GM21825 (cell line): ENCODE results near the gene HUWE1.
"Not testable (repeated sequence)": the region's sequence is repeated elsewhere in the genome, so short reads cannot be mapped to it uniquely, and the experiment has no call there.

ENCODE experiments used
- ATAC-seq: cut with Tn5 transposase; IDR thresholded peaks from one replicate; pipeline ENCODE4 v1.9.1; 2021; ENCODE audit warnings: mild to moderate bottlenecking, moderate library complexity; ENCODE audit not compliant: unreplicated experiment

Gene HUWE1

GRCh38 chrX:53531255-53531966 lies 155.1 kb downstream of the HUWE1 start:
- not testable (repeated sequence) for ATAC-seq

- ATAC-seq, result no peak
These were observed 159.5 kb downstream of the HUWE1 start for GRCh38 chrX:53526999-53527398.

GRCh38 chrX:53511322-53511721 lies 175.2 kb downstream of the HUWE1 start:
- ATAC-seq, result no peak

DNA sequence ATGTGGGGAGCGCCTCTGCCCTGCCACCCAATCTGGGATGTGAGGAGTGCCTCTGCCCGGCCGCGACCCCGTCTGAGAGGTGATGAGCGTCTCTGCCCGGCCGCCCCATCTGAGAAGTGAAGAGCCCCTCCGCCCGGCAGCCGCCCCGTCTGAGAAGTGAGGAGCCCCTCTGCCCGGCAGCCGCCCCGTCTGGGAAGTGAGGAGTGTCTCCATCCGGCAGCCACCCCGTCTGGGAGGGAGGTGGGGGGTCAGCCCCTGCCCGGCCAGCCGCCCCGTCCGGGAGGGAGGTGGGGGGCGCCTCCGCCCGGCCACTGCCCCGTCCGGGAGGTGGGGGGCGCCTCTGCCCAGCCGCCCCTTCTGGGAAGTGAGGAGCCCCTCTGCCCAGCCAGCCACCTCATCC lies 182.5 kb downstream of the HUWE1 start:
- ATAC-seq, result not testable (repeated sequence)

DNA sequence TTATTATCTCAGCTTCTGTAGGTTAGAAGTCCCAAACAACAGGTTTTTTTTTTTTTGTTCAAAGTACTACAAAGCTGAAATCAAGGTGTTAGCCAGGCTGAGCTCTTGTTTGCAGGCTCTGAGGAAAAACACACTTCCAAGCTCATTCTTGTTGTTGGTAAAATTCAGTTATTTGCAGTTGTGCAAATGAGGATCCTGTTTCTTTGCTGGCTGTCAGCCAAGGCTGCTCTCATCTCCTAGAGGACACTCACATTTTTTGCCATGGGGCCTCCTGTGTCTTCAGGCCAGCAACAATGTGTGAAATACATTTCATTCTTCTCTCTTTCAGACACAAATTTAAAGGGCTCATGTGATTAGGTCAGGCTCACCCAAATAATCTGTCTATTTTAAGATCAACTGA lies 192.1 kb downstream of the HUWE1 start:
- no peak for ATAC-seq

DNA sequence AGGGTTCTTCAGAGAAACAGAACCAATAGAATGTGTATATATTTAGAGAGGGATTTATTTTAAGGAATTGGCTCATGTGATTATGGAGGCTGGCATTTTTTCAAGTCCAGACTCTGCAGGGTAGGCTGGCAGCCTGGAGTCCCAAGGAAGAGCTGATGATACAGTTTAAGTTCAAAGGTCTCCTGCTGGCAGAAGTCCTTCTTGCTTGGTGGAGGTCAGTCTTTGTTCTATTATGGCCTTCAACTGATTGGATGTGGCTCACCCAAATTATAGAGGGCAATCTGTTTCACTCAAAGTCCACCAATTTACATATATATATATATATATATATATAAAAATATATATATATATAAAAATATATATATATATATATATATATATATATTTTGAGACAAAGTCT lies 200.2 kb downstream of the HUWE1 start:
- no peak for ATAC-seq

GRCh38 chrX:53483838-53484405 lies 202.6 kb downstream of the HUWE1 start:
- no peak for ATAC-seq

DNA sequence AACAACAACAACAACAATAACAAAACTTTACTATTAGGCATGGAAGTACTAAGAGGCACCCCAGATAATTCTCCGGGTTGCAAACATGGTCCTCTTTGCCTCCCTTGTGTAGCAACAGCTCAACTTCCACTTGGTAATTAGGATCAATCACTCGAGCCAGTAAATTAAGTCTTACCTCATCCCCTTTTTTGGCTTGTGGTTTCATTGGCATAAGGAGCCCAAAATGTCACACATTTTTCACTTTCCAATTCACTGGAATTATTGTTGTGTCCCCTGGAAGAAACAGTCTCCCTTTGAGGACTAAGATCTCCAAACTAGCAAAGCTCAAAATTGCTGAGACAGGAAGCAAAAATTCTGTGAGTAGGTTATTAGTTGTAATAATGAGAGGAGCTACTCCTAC lies 203.1 kb downstream of the HUWE1 start:
- no peak for ATAC-seq
